GM19238 (cell line): ENCODE results near the gene IL3.

Source experiments
- DNase-seq: peaks from one replicate; pipeline ENCODE4 v3.0.0; 2011; ENCODE audit warnings: low spot score; ENCODE audit not compliant: insufficient read length

Gene IL3

DNA sequence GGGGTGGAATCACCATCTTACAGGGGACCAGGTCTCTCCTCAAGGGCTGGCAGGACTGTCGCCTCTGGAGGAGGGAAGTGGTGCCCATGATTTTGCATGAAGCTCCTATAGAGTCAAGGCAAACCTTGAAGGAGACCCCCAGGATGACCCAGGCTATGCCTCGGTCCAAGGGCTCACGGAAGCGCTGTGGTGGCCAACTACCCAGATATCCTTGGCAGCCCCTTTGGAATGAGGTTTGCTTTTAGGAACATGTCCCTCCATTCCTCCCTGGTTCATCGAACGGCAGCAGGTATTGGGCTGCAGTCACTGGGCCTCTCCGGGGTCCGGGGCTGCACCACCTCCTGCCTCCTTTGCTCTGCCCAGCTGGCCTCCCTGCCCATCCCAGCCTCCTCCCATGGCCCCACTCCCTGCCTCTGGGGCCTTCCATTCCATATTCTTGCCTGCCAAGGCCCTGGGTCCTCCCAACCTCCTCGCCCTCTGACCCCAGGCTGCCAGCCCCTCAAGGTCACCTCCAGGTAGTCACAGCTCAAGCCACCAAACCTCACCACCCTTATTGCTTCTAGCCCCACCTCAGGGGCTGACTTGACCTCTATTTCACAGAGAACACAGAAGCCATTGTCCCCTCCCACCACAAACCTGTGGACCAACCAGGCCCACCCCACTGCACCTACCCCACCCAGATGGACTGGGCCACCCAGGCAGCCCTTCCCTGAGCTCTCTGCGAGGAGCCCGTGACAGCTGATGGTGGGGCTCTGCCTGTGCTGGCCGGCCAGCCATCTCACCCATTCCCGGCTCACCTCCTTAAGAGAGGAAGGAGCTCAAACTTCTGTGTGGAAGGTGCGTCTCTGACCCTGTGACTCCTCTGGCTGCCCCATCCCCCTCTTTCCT lies 3.6 kb upstream of the IL3 start:
- no peak for DNase-seq

DNA sequence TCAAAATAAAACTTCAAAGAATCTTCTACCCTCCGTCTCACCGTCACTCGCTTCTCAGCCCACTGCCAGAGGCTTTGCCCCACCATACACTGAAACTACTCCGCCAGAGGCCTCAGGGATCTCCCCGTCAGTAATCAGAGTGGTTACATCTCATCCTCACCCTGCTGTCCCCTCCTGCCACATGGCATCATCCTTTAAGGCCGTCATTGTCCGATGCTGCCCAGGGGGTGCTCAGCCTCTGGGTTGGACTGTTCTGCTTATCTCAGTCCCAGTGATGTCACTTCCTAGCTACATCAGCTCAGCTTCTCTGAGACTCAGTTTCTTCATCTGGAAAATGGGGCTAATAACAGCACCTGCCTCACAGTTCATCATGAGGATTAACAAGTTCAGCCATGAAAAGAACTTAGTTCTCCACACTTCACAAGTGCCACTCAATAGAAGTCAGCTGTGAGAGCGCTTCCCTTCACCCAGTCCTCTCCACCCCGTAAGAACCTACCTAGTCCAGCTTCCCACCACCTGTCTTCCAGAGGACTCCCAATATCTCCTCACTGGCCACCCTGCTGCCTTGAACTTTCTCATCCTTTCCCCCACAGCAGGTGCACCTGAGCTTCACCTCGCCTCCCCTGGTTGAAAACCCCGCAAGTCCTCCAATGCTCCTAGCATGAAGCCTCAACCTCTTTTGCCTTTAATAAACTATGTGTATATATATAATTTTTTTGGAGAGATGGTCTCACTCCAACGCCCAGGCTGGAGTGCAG lies 2.8 kb upstream of the IL3 start:
- no peak for DNase-seq

DNA sequence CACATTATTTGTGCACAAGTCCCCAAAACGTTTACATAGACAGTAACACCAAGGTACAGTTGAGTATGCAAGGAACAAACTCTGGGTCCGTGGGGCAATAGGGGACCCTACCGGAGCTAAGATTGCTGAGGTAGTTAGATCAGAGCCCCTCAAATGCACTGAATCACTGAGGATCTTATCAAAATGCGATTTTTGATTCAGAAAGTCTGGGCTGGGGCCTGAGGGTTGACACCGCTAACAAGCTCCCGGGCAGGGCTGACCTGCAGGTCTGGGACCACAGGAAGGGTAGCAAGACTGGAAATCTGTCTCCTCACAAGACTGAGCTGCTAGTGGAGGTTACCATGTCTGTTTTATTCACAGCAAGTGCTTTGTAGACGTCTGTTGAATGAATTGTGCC lies 1.8 kb upstream of the IL3 start:
- DNase-seq, result no peak

DNA sequence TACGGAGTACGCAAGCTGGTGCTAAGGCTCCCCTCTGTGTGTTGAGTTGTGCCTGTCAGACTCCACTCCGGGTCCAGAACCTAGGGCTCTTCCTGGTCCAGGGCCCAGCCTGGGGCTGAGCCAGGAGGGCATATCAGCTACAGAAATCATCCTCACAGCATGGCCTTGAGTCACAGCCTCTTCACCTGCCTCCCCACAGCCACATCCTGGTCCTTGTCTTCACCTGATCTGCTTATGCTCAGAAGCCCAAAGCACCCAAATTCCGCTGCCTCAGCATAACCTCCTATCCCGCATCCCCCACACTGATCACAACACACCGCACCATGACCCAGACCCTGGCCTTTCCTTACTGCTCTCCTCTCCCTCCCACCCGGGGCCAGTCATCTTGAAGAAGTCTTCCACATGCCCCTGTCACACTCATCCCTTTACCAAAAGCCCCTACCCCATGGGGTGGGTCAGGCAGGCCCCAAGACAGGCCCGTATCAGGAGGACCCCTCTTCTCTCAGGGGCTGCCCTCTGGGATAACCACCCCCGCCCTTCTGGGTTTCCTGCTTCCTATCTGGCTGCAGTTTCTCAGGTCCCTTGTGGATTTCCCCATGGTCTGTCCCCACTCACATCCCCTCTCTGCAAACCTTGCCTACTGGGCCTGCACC lies 1.3 kb upstream of the IL3 start:
- no peak for DNase-seq

DNA sequence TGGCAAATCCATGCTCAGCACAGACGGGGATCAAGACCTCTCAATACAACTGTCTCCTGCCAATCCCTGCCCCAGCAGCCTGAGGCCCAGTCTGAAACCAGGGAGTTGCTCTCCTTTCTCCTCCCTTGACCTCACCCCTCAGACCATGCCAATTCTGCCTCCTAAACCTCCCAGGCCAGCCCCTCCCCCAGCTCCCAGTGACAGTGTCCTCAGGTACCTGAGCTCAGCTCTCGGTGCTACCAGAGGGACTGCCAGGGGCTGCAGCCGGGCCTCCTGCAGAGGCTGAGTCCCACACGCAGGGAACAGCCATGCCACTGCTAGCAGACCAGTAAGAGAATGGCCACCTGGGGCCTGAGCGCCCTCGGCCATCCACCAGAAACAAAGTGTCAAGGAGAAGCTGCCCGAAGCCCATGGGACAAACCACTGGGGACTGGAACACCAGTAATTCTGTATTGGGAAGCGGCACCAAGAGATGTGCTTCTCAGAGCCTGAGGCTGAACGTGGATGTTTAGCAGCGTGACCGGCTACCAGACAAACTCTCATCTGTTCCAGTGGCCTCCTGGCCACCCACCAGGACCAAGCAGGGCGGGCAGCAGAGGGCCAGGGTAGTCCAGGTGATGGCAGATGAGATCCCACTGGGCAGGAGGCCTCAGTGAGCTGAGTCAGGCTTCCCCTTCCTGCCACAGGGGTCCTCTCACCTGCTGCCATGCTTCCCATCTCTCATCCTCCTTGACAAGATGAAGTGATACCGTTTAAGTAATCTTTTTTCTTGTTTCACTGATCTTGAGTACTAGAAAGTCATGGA lies 557 bp upstream of the IL3 start:
- no peak for DNase-seq

GRCh38 chr5:132063090-132063911 lies 2.8 kb downstream of the IL3 start:
- DNase-seq, result peak; percentile 74

- DNase-seq, result no peak
Observed at GRCh38 chr5:132064140-132064539, 3.7 kb downstream of the IL3 start.

- peak; percentile 79 for DNase-seq
Observed at GRCh38 chr5:132064738-132065331, 4.4 kb downstream of the IL3 start.

- DNase-seq, result peak; percentile 55
Observed at GRCh38 chr5:132065351-132065937, 5.0 kb downstream of the IL3 start.

DNA sequence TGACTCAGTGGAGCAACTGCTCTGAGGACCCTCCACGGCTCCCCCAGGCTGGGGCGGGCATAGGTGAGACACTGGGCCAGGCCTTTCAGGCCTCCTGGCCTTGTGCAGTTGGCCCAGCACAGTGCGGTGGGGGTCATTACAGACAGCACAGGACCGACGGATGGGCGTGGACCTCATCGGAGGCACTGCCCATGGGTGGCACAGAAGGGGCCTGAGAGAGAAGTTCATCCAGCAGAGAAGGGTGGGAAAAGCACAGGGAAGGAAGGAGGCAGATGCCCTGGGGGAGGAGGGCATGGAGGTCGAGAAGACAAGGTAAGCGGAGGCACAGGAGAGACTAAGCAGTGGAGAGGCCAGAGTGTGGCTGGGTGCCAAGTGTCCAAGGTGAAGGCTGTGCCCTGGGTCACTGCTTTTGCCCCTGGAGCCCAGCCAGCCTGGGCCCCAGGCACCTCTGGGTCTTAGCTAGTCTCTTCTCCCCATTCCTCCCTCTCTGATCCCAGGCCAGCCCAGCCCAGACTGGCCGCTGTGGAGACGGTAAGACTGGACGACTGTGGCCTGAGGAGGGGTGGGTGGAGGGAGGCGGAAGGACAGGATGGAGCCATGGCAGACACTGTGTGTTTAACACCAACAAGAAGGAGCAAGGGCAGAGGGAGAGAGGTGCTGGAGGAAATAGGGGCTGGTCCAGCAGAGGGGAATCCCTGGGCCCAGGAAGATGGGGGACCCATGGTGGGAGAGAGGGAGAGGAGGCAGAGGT lies 5.7 kb downstream of the IL3 start:
- DNase-seq, result no peak

- DNase-seq, result no peak
Observed at GRCh38 chr5:132066871-132067270, 6.4 kb downstream of the IL3 start.

GRCh38 chr5:132067451-132067850 lies 7.0 kb downstream of the IL3 start:
- no peak for DNase-seq

DNA sequence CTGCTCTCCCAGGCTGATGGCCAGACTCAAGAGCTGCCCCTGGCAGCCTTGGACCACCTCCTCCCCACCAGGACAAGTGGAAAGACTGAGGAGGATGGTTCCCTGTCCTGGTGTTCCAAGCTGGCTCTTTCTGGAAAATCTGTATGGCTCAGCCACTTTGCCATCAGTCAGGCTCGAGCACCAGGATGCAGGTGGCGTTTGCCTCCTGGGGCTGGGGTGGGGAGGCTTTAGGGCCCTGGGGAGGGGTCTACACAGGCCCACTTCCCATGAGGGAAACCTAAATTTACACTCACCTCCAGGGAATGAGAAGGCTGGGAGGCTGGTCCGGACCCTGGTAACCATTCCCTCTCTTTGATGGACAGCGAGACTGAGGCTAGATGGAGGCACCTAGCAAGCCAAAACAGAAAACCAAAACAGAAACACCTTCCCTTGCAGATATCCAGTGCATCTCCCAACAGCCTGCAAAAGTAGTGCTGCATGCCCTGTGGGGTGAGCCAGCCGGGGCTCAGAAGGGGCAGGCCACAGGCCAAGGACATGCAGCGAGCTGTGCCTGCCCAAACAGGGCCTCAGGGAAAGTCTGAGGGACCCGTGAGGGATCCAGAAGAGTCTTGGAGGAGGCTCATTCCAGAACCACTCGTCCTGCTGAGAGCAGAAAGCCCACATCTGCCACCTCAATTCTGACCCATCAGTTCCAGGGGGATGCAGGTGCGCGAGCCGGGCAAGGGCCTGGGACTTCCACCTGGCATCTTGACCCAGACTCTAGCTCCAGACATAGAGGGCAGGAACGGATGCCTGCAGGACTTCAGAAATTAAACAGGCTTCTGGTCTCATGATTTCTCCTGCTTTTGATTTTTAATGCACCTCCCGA lies 7.7 kb downstream of the IL3 start:
- DNase-seq, result no peak

DNA sequence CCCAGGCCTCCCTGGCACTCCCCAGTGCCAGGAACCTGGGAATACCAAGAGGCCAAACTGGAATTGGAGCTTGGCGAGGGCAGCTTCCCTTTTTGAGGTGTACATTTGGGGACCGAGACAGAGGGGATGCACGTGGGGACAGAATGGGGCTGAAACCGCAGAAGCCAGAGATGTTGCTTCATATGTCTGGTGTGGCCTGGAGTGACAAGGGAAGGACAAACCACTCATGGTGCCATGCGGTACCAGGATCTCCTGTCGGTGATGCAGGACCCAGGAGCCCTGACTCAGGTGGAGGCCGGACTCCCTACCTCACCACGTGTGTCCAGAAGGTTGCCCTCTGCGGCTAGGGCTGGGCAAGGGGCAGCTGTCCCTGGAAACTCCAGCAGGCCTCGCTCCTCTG lies 9.1 kb downstream of the IL3 start:
- no peak for DNase-seq

GRCh38 chr5:132069994-132070393 lies 9.5 kb downstream of the IL3 start:
- no peak for DNase-seq

DNA sequence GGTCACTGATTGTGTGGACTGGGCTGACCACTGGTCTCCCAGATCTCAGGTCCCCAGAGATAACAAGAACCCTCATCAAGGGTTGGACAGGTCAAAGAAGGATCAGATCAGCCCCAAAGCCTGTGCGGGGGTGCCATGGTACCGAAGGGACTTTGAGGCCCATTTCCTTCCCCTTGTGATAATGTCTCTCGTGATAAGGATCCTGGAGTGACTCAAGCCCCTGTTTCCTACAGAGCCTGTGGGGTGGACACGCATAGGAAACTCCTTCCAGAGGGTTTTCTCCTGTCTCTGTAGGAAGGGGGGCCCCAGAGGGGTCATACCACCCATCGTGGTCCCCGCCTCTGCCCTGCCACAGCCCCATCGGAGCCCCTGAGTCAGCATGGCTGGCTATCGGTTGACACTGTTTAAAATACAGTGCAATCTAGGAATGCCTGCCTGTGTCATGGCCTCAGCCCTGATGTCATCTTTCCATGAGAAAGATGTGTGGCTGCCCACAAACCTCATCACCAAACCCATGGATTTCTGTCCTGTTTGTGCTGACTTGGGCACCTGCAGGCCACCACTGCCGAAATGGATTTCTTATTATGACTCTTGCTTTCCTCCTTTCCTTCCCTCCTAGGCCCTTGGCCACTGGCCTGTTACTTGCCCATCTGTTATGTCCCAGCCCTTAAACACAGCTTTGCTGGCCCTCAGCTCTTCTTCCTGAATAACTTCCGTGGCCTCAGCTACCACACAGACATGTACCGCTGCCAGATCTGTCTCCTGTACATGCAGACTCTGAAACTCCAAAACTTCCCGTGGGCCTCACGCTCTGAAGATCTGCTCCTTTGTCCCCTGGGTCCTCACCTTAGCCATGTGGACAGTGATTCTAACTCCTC lies 10.2 kb downstream of the IL3 start:
- DNase-seq, result no peak

DNA sequence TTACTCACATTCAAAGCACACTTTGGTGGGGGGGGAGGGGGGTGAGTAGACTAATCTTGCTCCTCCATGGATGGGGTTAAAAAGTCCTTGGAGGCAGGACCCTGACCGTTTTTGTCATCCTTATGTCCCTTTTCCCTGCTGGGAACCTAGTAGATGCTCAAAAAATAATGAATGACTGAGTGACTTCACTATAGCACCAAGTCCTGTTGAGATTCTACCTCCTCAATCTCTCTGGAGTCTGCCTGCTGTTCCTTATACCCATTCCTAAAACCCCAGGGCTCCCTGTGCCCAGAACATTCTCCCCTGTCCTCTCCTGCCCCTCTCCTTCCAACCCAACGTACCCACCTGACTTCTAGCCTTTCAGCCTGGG lies 10.9 kb downstream of the IL3 start:
- no peak for DNase-seq
